Stimulated activated CD8-positive, alpha-beta memory T cell treated with anti-CD3 and anti-CD28 coated beads, Interleukin-7, amount 100 ng/mL, for 1 hour (primary cell): ENCODE data around the gene NINL.
"Not testable (repeated sequence)": the region's sequence is repeated elsewhere in the genome, so short reads cannot be mapped to it uniquely, and the experiment has no call there.

ENCODE experiments used
- DNase-seq, 2 donors: peaks; one replicate each; pipeline ENCODE4 v3.0.0-alpha.2; 2020; ENCODE audit warnings: low read depth in 2 of 2

NINL gene

GRCh38 chr20:25592135-25592852, 7.0 kb upstream of the NINL start:
- DNase-seq: no peak

GRCh38 chr20:25590778-25591177, 5.4 kb upstream of the NINL start:
- not testable (repeated sequence) for DNase-seq

- DNase-seq: no peak
Measured at GRCh38 chr20:25588491-25588890, 3.2 kb upstream of the NINL start.

- DNase-seq: no peak
Measured at GRCh38 chr20:25587536-25587935, 2.2 kb upstream of the NINL start.

- no peak for DNase-seq
Measured at GRCh38 chr20:25586877-25587276, 1.5 kb upstream of the NINL start.

- DNase-seq: not testable (repeated sequence)
Measured at GRCh38 chr20:25583607-25584006, 1.7 kb downstream of the NINL start.

GRCh38 chr20:25580711-25581110, 4.6 kb downstream of the NINL start:
- DNase-seq: no peak

GRCh38 chr20:25579081-25579770, 6.1 kb downstream of the NINL start:
- no peak for DNase-seq

GRCh38 chr20:25576783-25577530, 8.4 kb downstream of the NINL start:
- DNase-seq: no peak

GRCh38 chr20:25574411-25574810, 10.9 kb downstream of the NINL start:
- no peak for DNase-seq

GRCh38 chr20:25573288-25574251, 11.8 kb downstream of the NINL start:
- DNase-seq: no peak

- no peak for DNase-seq
Measured at GRCh38 chr20:25571817-25572216, 13.5 kb downstream of the NINL start.

GRCh38 chr20:25571240-25571639, 14.1 kb downstream of the NINL start:
- DNase-seq: no peak

GRCh38 chr20:25570148-25570530, 15.2 kb downstream of the NINL start:
- no peak for DNase-seq

- no peak for DNase-seq
Measured at GRCh38 chr20:25567286-25567685, 18.0 kb downstream of the NINL start.

- DNase-seq: no peak
Measured at GRCh38 chr20:25566821-25567220, 18.5 kb downstream of the NINL start.

GRCh38 chr20:25565578-25566157, 19.7 kb downstream of the NINL start:
- DNase-seq: no peak

GRCh38 chr20:25563876-25564275, 21.5 kb downstream of the NINL start:
- no peak for DNase-seq

- DNase-seq: no peak
Measured at GRCh38 chr20:25563362-25563761, 22.0 kb downstream of the NINL start.

GRCh38 chr20:25561771-25562170, 23.6 kb downstream of the NINL start:
- DNase-seq: not testable (repeated sequence)

- DNase-seq: no peak
Measured at GRCh38 chr20:25553819-25554296, 31.5 kb downstream of the NINL start.
